Measurements from ENCODE around the gene TMEM44.

- TF ChIP-seq CTCF (IDR thresholded peaks at IDR 0.05) (no peak), ZFX (IDR thresholded peaks at IDR 0.05; ENCODE audit: borderline replicate concordance) (no peak)
These were observed 28.7 kb upstream of the TMEM44 start for GRCh38 chr3:194661946-194662345.

All from 22Rv1 (cell line).